HepG2 (cell line): ENCODE results near the gene WNT4.

Experiments
- BRCA1 ChIP-seq: sonication (generic); formaldehyde crosslinking; IDR thresholded peaks from 2 replicates; pipeline ENCODE4 v1.4.0; 2020; ENCODE audit warnings: missing genetic modification reagents
- MAFG ChIP-seq: sonication (generic); formaldehyde crosslinking; IDR thresholded peaks from 2 replicates; pipeline ENCODE4 v1.5.1; 2020; ENCODE audit warnings: mild to moderate bottlenecking, missing genetic modification reagents
- ZBTB1 ChIP-seq: sonication (generic); formaldehyde crosslinking; IDR thresholded peaks from 2 replicates; pipeline ENCODE4 v1.4.0; 2020; ENCODE audit warnings: missing genetic modification reagents, borderline replicate concordance

DNA sequence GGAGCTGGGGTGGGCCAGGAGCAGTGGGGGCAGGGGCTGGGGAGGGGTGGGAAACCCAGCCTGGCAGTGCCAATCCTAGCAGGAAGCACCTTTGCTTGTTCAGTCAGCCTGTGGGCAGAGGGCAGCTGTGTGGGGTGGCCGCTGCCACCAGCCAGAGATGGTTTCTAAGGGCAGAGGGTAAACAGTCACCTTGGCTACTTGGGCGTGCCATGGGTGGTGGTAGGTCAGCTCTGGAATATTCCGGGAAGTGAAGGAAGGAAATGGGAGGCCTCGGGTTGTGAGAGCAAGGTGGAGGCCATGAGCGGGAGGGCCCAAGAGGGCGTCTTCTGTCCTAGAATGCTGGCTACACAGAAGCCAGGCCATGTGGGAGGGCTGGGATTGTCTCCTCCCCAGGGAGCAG lies 20.7 kb upstream of the WNT4 start:
- no peak for TF ChIP-seq MAFG (CRISPR knock-in tag)
- no peak for TF ChIP-seq BRCA1
- no peak for TF ChIP-seq ZBTB1 (CRISPR knock-in tag)
